Hepatocyte (in vitro differentiated cells): ENCODE results near the gene ZBP1. TPM values are rescaled to one million over a fixed set of nuclear protein-coding genes. Genes with fewer than 3 reads are reported as not detected.

Experiments used
- DNase-seq: peaks from one replicate; pipeline ENCODE4 v3.0.0-alpha.2; 2016; ENCODE audit warnings: low spot score
- H2AFZ ChIP-seq: fragments of 200-600 bp; sonication (generic); 2 replicates; pipeline ENCODE4 v1.6.0; 2016; ENCODE audit warnings: antibody characterized with exemption, mild to moderate bottlenecking
- H3K27ac ChIP-seq: fragments of 200-600 bp; sonication (generic); 2 replicates; pipeline ENCODE4 v1.5.1; 2016; ENCODE audit warnings: mild to moderate bottlenecking
- H3K27me3 ChIP-seq: fragments of 200-600 bp; sonication (generic); 2 replicates; pipeline ENCODE4 v1.6.1; 2016
- H3K36me3 ChIP-seq: fragments of 200-600 bp; sonication (generic); replicated peaks from 2 replicates; pipeline ENCODE4 v1.5.1; 2016; ENCODE audit warnings: low read depth; ENCODE audit not compliant: insufficient read depth
- H3K4me1 ChIP-seq: fragments of 200-600 bp; sonication (generic); 2 replicates; pipeline ENCODE4 v1.5.1; 2016; ENCODE audit warnings: mild to moderate bottlenecking, moderate library complexity; ENCODE audit not compliant: insufficient read depth
- H3K4me2 ChIP-seq: fragments of 200-600 bp; sonication (generic); 2 replicates; pipeline ENCODE4 v1.6.0; 2016
- H3K4me3 ChIP-seq: fragments of 200-600 bp; sonication (generic); 2 replicates; pipeline ENCODE4 v1.5.1; 2016; ENCODE audit warnings: mild to moderate bottlenecking
- H3K79me2 ChIP-seq: fragments of 200-600 bp; sonication (generic); 2 replicates; pipeline ENCODE4 v1.6.0; 2017; ENCODE audit warnings: mild to moderate bottlenecking
- H3K9me2 ChIP-seq: fragments of 200-600 bp; sonication (generic); replicated peaks from 2 replicates; pipeline ENCODE4 v1.6.0; 2017; ENCODE audit warnings: mild to moderate bottlenecking; ENCODE audit not compliant: insufficient read depth
- H3K9me3 ChIP-seq: fragments of 200-600 bp; sonication (generic); 2 replicates; pipeline ENCODE4 v1.5.1; 2016; ENCODE audit warnings: low read depth, mild to moderate bottlenecking
- H4K20me1 ChIP-seq: fragments of 200-600 bp; sonication (generic); 2 replicates; pipeline ENCODE4 v1.6.0; 2016; ENCODE audit warnings: mild to moderate bottlenecking; ENCODE audit not compliant: insufficient read depth, poor library complexity, severe bottlenecking
- CTCF ChIP-seq: fragments of 200-600 bp; sonication (generic); IDR thresholded peaks from 2 replicates; pipeline ENCODE4 v1.5.1; 2016; ENCODE audit warnings: antibody characterized with exemption, mild to moderate bottlenecking; ENCODE audit not compliant: poor library complexity
- EZH2 ChIP-seq: fragments of 200-600 bp; sonication (generic); IDR thresholded peaks from 2 replicates; pipeline ENCODE4 v1.6.1; 2016; ENCODE audit warnings: antibody characterized with exemption, mild to moderate bottlenecking, borderline replicate concordance
- EZH2phosphoT487 ChIP-seq: fragments of 200-600 bp; sonication (generic); IDR thresholded peaks from one replicate; pipeline ENCODE4 v1.6.1; 2018; ENCODE audit warnings: antibody characterized with exemption, mild to moderate bottlenecking, low read depth, moderate library complexity; ENCODE audit not compliant: unreplicated experiment, severe bottlenecking
- WGBS: methylation state at CpG from one replicate; pipeline ENCODE4 v1.1.6; 2016; ENCODE audit warnings: low lambda C conversion rate; ENCODE audit errors: missing lambda C conversion rate; 5-methylcytosine and 5-hydroxymethylcytosine counted together
- polyA plus RNA-seq: library from polyadenylated mRNA; unstranded; fragments of >200 nt; fragmentation: Nextera tagmentation; extraction: Ambion mirVana; gene quantifications from 2 replicates; pipeline ENCODE4 v1.2.1, GENCODE V29; 2016
- total RNA-seq: library from RNA; depleted of rRNA; stranded (reverse); fragments of >200 nt; gene quantifications from 2 replicates; pipeline ENCODE4 v1.2.3, GENCODE V29; 2014

The ZBP1 gene
- total and polyA plus RNA-seq, 2 experiments from 2014 or later = not detected

- Histone ChIP-seq H3K79me2 (no peaks in the 10 kb centered on the region), H3K27me3 (no peaks in the 10 kb centered on the region), H3K9me3 (no peaks in the 10 kb centered on the region), H4K20me1 (peaks cover 5% of the 10 kb centered on the region), H3K27ac (no peak overlapping the region), H2AFZ (no peak overlapping the region), H3K36me3 (no peaks in the 10 kb centered on the region), H3K9me2 (no peaks in the 10 kb centered on the region), H3K4me1 (no peaks in the 10 kb centered on the region), H3K4me2 (no peak overlapping the region), H3K4me3 (no peak overlapping the region)
- WGBS = 89% methylated on average over 35 of the region's 36 CpGs
- no peak for DNase-seq
- TF ChIP-seq EZH2 (no peak), EZH2phosphoT487 (no peak), CTCF (no peak)
Observed at GRCh38 chr20:57657535-57658446, 37.6 kb upstream of the ZBP1 start.

DNA sequence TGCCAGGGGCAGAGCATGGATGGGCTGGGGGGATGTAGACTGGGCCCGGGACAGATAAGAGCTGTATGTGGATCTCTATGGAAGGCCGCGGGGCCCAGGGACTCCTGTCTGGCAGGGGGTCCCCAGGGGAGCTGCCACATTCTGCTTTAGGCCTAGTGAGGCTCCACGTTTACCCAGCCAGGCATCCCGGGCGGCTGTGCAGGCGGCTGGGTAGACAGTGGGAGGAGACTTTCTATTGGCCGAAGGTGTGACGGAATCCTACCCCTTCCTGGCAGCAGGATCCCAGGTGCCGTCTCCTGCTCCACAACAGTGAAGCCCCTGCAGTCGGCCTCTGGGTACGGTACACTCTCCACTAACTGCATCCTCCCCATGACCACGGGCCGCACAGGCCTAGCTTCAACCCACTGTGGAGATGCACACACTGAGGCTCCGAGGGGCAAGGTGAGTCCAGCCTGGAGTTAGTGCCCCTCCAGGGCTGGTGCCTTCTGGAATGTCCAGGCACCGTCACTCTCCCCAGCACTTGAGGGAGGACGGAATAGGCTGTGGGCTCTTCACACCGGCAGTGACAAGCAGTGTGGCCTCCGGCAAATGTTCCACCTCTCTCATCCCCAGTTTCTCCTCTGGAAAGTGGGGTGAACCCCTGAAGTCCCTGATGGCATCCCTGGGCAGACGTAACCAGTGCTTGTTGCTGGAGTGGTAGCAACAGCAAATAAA lies 36.8 kb upstream of the ZBP1 start:
- WGBS = 92% methylated on average over 20 of the region's 20 CpGs
- no peak overlapping the region for H3K4me3 ChIP-seq
- H3K36me3 ChIP-seq = no peaks in the 10 kb centered on the region
- DNase-seq = no peak
- TF ChIP-seq EZH2 = no peak
- no peak for TF ChIP-seq CTCF
- no peak for TF ChIP-seq EZH2phosphoT487
- no peaks in the 10 kb centered on the region for H3K79me2 ChIP-seq
- peaks cover 5% of the 10 kb centered on the region for H4K20me1 ChIP-seq
- H3K9me3 ChIP-seq = no peaks in the 10 kb centered on the region
- H3K4me2 ChIP-seq = no peak overlapping the region
- H2AFZ ChIP-seq = no peak overlapping the region
- no peaks in the 10 kb centered on the region for H3K9me2 ChIP-seq
- no peaks in the 10 kb centered on the region for H3K4me1 ChIP-seq
- no peaks in the 10 kb centered on the region for H3K27me3 ChIP-seq
- H3K27ac ChIP-seq = no peak overlapping the region

GRCh38 chr20:57656252-57656820 lies 36.1 kb upstream of the ZBP1 start:
- no peak overlapping the region for H2AFZ ChIP-seq
- H3K27ac ChIP-seq = no peak overlapping the region
- H3K79me2 ChIP-seq = no peaks in the 10 kb centered on the region
- no peaks in the 10 kb centered on the region for H3K9me2 ChIP-seq
- no peak overlapping the region for H3K4me3 ChIP-seq
- H4K20me1 ChIP-seq = peaks cover 3% of the 10 kb centered on the region
- H3K27me3 ChIP-seq = no peaks in the 10 kb centered on the region
- no peak overlapping the region for H3K4me2 ChIP-seq
- no peaks in the 10 kb centered on the region for H3K36me3 ChIP-seq
- peaks cover 3% of the 10 kb centered on the region for H3K4me1 ChIP-seq
- 97% methylated on average over 14 of the region's 15 CpGs for WGBS
- no peak for DNase-seq
- no peaks in the 10 kb centered on the region for H3K9me3 ChIP-seq
- TF ChIP-seq CTCF = no peak
- TF ChIP-seq EZH2phosphoT487 = no peak
- TF ChIP-seq EZH2 = no peak
